HFFc6 (cell line): ENCODE data around the gene ADRB1. TPM values are rescaled to one million over a fixed set of nuclear protein-coding genes. Genes with fewer than 3 reads are reported as not detected.

Source experiments
- DNase-seq: peaks from one replicate; pipeline ENCODE4 v3.0.0-alpha.2; 2018
- H3K27ac Mint-ChIP-seq: 2 replicates; pipeline ENCODE4 v1.8.0; 2020; ENCODE audit warnings: mild to moderate bottlenecking, mixed read lengths
- H3K27me3 Mint-ChIP-seq: 2 replicates; pipeline ENCODE4 v1.8.0; 2021; ENCODE audit warnings: mild to moderate bottlenecking, moderate library complexity, mixed read lengths; ENCODE audit not compliant: insufficient read depth
- H3K36me3 Mint-ChIP-seq: 2 replicates; pipeline ENCODE4 v1.8.0; 2021; ENCODE audit warnings: low read depth, mixed read lengths
- H3K4me1 Mint-ChIP-seq: 2 replicates; pipeline ENCODE4 v1.8.0; 2020; ENCODE audit warnings: low read depth, mixed read lengths
- H3K4me3 Mint-ChIP-seq: 2 replicates; pipeline ENCODE4 v1.8.0; 2020; ENCODE audit warnings: mild to moderate bottlenecking, moderate library complexity, mixed read lengths
- H3K9me3 Mint-ChIP-seq: 2 replicates; pipeline ENCODE4 v1.8.0; 2020; ENCODE audit warnings: mild to moderate bottlenecking, mixed read lengths
- CTCF ChIP-seq: fragments of 200-600 bp; sonication (generic); IDR thresholded peaks from 2 replicates; pipeline ENCODE4 v1.5.0; 2021; ENCODE audit warnings: antibody characterized with exemption, mild to moderate bottlenecking
- total RNA-seq, 6 experiments: library from RNA; stranded (reverse); fragmentation: NEBNext Ultra II Directional; extraction: Animal tissue kit (Norgen Biotek cat#: 25700); gene quantifications; 2 replicates in 1 of 6; 3 replicates in 5 of 6; pipeline ENCODE4 v1.2.3, GENCODE V29; 2021

ADRB1 gene
- total RNA-seq, 6 experiments from 2014 or later, result 0.07 TPM; not detected in 5

GRCh38 chr10:114079421-114079820 lies 35.8 kb downstream of the ADRB1 start:
- no peaks in the 10 kb centered on the region; the same call in 1 of the 2 replicates for H3K4me1 Mint-ChIP-seq
- DNase-seq, result no peak
- H3K27ac Mint-ChIP-seq, result no peak overlapping the region
- H3K4me3 Mint-ChIP-seq, result no peak overlapping the region
- no peaks in the 10 kb centered on the region for H3K36me3 Mint-ChIP-seq
- H3K9me3 Mint-ChIP-seq, result no peaks in the 10 kb centered on the region
- H3K27me3 Mint-ChIP-seq, result peaks cover 17% of the 10 kb centered on the region
- no peak for TF ChIP-seq CTCF

- peaks cover 15% of the 10 kb centered on the region for H3K27me3 Mint-ChIP-seq
- no peaks in the 10 kb centered on the region; the same call in 1 of the 2 replicates for H3K4me1 Mint-ChIP-seq
- H3K36me3 Mint-ChIP-seq, result no peaks in the 10 kb centered on the region
- no peak overlapping the region for H3K4me3 Mint-ChIP-seq
- no peak overlapping the region for H3K27ac Mint-ChIP-seq
- no peak for TF ChIP-seq CTCF
- H3K9me3 Mint-ChIP-seq, result no peaks in the 10 kb centered on the region
- DNase-seq, result no peak
These were observed 38.4 kb downstream of the ADRB1 start for GRCh38 chr10:114081911-114082583.

- peaks cover 11% of the 10 kb centered on the region for H3K27me3 Mint-ChIP-seq
- TF ChIP-seq CTCF, result no peak
These were observed 39.4 kb downstream of the ADRB1 start for GRCh38 chr10:114083040-114083439.

GRCh38 chr10:114084215-114084614 lies 40.5 kb downstream of the ADRB1 start:
- DNase-seq, result no peak
- Mint-ChIP-seq H3K27me3 (peaks cover 8% of the 10 kb centered on the region), H3K36me3 (no peaks in the 10 kb centered on the region), H3K4me1 (no peaks in the 10 kb centered on the region), H3K4me3 (no peak overlapping the region), H3K27ac (no peak overlapping the region), H3K9me3 (no peaks in the 10 kb centered on the region)
- TF ChIP-seq CTCF, result no peak

More at GRCh38 chr10:114083040-114083439, 39.4 kb downstream of the ADRB1 start:
- H3K4me3 Mint-ChIP-seq, result no peak overlapping the region
- DNase-seq, result no peak
- H3K36me3 Mint-ChIP-seq, result no peaks in the 10 kb centered on the region
- H3K27ac Mint-ChIP-seq, result no peak overlapping the region
- no peaks in the 10 kb centered on the region; the same call in 1 of the 2 replicates for H3K4me1 Mint-ChIP-seq
- H3K9me3 Mint-ChIP-seq, result no peaks in the 10 kb centered on the region

- no peaks in the 10 kb centered on the region for H3K36me3 Mint-ChIP-seq
- no peak for DNase-seq
- peaks cover 11% of the 10 kb centered on the region for H3K27me3 Mint-ChIP-seq
- no peak overlapping the region for H3K4me3 Mint-ChIP-seq
- H3K27ac Mint-ChIP-seq, result no peak overlapping the region
- no peaks in the 10 kb centered on the region for H3K4me1 Mint-ChIP-seq
- no peaks in the 10 kb centered on the region for H3K9me3 Mint-ChIP-seq
- TF ChIP-seq CTCF, result peak; percentile 41
These were observed 43.6 kb downstream of the ADRB1 start for GRCh38 chr10:114087255-114087654.
